ENCODE measurements around the gene PARVA. TPM values are rescaled to one million over a fixed set of nuclear protein-coding genes. Genes with fewer than 3 reads are reported as not detected.

The PARVA gene
- total and polyA plus RNA-seq, 2 of the 8 experiments (the other 6 are each of a cell fraction or from before 2014, with no cell fraction given): 3.1 to 13.5 TPM

DNA sequence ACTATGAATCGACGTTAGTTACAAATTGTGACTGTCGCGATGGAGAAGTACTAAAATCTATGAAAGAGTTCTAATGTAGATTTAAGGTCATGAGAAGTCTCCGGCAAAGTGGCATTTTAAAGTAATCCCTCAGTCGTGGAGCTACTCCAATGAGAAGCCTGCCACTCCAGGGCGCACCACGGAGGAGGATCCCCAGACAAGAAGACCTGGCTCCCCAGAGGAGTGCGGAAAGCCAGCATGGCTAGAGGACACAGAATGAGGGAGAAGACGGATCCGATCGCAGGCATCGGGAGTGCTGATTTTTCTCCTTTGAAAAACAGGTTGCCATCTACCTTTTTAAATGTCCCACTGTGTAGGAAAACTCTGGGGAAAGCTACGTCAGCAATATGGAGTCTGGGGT is 155.2 kb downstream of the PARVA start:
- Histone ChIP-seq H3K14ac (ENCODE audit: insufficient read length) (no peak overlapping the region), H3K9me3 (ENCODE audit: insufficient read depth in 2 of 2, low read depth in 1 of 2, low read length in 1 of 2) (no peaks in the 10 kb centered on the region), H3K36me3 (ENCODE audit: control insufficient read depth in 2 of 4, insufficient read depth in 4 of 4, low read length in 3 of 4) (no peaks in the 10 kb centered on the region), H3K4me3 (ENCODE audit: extremely low read depth in 1 of 4, insufficient read depth in 2 of 4, low read depth in 3 of 4, low read length in 4 of 4) (no peak overlapping the region), H3K27me3 (replicated peaks in 1 of 4; ENCODE audit: control insufficient read depth in 3 of 4, extremely low read depth in 1 of 4, insufficient read depth in 3 of 4, low read length in 3 of 4) (no peaks in the 10 kb centered on the region), H2AFZ (ENCODE audit: low read length) (no peak overlapping the region), H2BK20ac (ENCODE audit: low read length) (no peak overlapping the region), H3K23ac (ENCODE audit: insufficient read length) (no peak overlapping the region), H3K27ac (ENCODE audit: low read depth, low read length) (no peak overlapping the region), H3K18ac (ENCODE audit: extremely low read depth, low read length) (no peak overlapping the region), H4K8ac (ENCODE audit: extremely low read depth, insufficient read depth, low read length) (no peak overlapping the region), H4K5ac (ENCODE audit: insufficient read length, low read depth, low read length) (no peak overlapping the region), H4K20me1 (replicated peaks in 1 of 2; ENCODE audit: control insufficient read depth in 1 of 2, insufficient read depth in 2 of 2, low read length in 2 of 2) (no peaks in the 10 kb centered on the region), H3K23me2 (ENCODE audit: low read depth, low read length) (no peaks in the 10 kb centered on the region), H2BK15ac (ENCODE audit: low read length) (no peak overlapping the region), H3K56ac (replicated peaks; ENCODE audit: insufficient read length, low read depth, low read length) (no peak overlapping the region), H3K9ac (replicated peaks in 1 of 4; ENCODE audit: extremely low read depth in 1 of 4, low read depth in 3 of 4, low read length in 3 of 4) (no peak overlapping the region), H2BK12ac (ENCODE audit: low read depth, low read length) (no peak overlapping the region), H2BK5ac (ENCODE audit: low read depth, low read length) (no peak overlapping the region), H3K4me1 (replicated peaks in 1 of 4; ENCODE audit: control insufficient read depth in 3 of 4, insufficient read depth in 4 of 4, low read length in 3 of 4) (no peaks in the 10 kb centered on the region), H2AK5ac (ENCODE audit: low read depth, low read length) (no peak overlapping the region), H3K4me2 (ENCODE audit: insufficient read depth in 1 of 2, low read depth in 2 of 2, low read length in 2 of 2) (no peak overlapping the region), H2BK120ac (replicated peaks; ENCODE audit: low read depth, low read length) (no peak overlapping the region), H3K79me2 (ENCODE audit: control insufficient read depth in 1 of 2, insufficient read depth in 2 of 2, low read length in 2 of 2) (no peaks in the 10 kb centered on the region), H3K4ac (replicated peaks; ENCODE audit: insufficient read length, low read depth, low read length) (no peak overlapping the region), H3K79me1 (ENCODE audit: low read depth, low read length) (no peaks in the 10 kb centered on the region), H4K91ac (replicated peaks; ENCODE audit: insufficient read length, low read length) (no peak overlapping the region)
- CTCF ChIA-PET (ENCODE audit: partially characterized antibody): interaction anchor here (1.0 to 1.3 kb wide), 3 partner anchors 14 to 20 kb away, joined by 3 to 4 read pairs (median 3); no protein-coding TSS in a partner anchor
- no peak for DNase-seq (ENCODE audit: low read depth in 1 of 2, low spot score in 2 of 2)
- 90% methylated on average over 14 of the region's 14 CpGs; no CpG with 5 or more reads in 1 of the 2 experiments for WGBS, 2 experiments (ENCODE audit: extremely low coverage in 1 of 2, insufficient coverage in 1 of 2, insufficient read length in 1 of 2, insufficient replicate concordance in 2 of 2, low coverage in 1 of 2, low lambda C conversion rate in 2 of 2, missing lambda C conversion rate in 1 of 2)
- POLR2A ChIA-PET (ENCODE audit: partially characterized antibody): no interaction called here
- TF ChIP-seq, protein P1, sequence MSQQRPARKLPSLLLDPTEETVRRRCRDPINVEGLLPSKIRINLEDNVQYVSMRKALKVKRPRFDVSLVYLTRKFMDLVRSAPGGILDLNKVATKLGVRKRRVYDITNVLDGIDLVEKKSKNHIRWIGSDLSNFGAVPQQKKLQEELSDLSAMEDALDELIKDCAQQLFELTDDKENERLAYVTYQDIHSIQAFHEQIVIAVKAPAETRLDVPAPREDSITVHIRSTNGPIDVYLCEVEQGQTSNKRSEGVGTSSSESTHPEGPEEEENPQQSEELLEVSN (IDR thresholded peaks at IDR 0.05): no peak
- TF ChIP-seq GABPA (IDR thresholded peaks at IDR 0.05; ENCODE audit: borderline replicate concordance, insufficient read depth, low read length) (no peak), TCF12 (IDR thresholded peaks at IDR 0.05; ENCODE audit: low read depth, low read length) (no peak), BACH1 (IDR thresholded peaks at IDR 0.05; ENCODE audit: low read length) (no peak), SP4 (IDR thresholded peaks at IDR 0.05; ENCODE audit: low read length) (no peak), CTBP2 (IDR thresholded peaks at IDR 0.05; ENCODE audit: borderline replicate concordance, insufficient read depth, insufficient read length, low read length) (no peak), TEAD4 (IDR thresholded peaks at IDR 0.05; ENCODE audit: low read depth, low read length) (no peak)
- FAIRE-seq: no peak

Data from H1 (cell line).